GM11168 (cell line): ENCODE measurements around the gene ISOC1.

Source experiments
- in situ Hi-C: fragments of 300-500 bp; cut with MboI; formaldehyde crosslinking; loops from one replicate; pipeline ENCODE4 v1.12.0; 2022; ENCODE audit warnings: low sequenced_read_pairs; ENCODE audit not compliant: unreplicated experiment

Gene ISOC1

DNA sequence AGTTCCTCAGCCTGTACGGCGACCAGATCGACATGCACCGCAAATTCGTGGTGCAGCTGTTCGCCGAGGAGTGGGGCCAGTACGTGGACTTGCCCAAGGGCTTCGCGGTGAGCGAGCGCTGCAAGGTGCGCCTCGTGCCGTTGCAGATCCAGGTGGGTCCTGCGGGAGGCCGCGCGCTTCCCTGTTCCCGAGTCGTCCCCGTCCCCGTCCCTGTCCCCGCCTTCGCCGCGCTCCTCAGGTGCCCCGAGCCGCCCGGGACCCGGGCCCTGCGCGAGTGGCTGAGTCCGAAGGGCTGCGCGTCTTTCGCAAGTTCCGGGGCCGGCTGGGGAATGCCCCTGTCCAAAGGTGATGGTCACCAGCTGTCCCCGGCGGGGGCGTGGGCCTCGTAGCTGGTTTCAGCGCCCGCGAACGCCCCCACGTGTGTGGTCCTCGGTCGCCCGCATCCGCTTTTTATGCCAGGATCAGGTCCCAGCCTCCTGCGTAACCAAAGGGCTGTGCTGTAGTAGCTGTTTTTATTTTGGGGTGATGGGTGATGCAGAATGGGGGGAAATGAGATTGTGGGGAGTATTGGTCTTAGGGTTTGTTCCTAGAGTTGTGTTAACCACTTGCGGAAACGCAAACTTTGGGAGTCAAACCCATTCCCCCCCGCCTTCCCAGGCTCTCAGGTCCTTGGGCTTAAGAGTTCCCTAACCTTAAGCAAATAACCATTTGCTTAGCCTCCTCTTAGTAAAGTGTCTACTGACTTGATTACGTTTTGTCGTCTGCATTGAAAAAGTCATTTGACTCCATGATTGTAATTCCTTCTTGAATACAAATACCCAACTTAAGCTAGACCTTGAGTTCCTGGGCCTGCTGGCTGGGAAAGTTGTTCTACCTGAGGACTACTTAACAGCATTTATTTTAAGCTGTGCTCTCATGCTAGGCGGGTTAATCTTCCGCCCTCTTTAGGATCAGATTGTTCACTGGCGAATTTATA is 663 bp downstream of the ISOC1 start:
- in situ Hi-C loops = no loop called here

DNA sequence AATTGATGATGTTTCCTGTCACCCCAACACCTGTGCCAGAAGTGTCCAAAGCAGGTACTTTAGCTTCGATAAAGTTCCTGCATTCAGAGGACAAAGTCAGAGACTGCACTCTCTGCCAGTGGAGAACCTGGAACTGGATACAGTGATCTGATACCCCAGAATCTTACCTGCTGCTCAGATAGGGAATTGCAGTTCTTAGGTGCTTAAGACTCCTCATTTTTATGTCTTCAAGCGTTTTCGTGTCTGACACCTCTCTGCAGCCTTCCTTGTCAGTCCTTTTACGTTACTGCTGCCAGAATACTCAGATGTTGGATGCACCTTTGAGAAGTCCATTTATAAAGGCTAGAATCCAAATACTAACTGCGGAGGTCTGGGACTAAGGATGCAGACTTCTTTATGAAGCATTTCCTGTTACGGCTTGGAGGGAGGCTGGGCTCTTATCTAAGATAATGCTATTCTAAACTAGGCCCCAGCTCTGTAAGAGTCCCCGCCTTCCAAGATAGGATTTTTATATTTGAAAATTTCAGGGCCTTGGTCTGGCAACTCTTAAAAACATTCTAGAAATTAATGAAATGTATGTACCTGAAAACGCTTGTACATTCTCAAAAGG is 1.9 kb downstream of the ISOC1 start:
- in situ Hi-C loops = no loop called here

DNA sequence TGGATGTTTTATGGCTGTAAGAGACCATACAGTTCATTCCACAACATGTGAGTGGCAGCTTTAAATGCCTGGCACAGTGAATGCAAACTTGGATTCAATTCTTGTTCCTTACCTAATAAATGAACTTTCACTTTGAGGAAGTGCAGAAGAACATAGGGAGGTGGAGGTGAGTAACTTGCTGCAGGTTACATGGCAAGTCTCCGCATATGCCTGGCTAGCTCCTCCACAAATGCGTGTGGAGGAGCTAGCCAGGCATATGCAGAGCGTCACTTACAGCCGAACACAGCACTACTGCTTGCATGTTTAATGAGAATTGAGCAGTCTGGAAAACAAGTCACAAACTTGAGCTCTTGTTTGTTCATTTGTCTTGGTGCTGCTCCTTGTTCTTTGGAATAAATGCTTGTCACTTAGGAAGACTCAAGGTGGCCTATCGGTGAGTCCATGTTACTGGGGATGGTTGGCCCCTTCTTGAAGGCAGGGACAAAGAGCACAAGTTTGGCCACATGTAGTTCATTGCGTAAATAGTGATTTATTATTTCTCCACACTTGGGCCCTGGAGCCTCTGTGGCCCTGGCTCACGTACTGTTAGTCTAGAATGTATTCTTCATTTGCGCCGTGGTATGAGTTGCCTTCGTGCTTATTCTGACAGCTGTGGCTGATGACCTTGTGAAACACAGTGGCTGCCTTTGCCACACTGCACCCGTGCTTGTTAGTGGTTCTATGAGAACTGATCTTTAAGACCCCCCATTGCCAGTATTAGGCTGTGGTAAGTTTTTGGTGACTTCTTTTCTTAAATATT is 3.1 kb downstream of the ISOC1 start:
- in situ Hi-C loops = no loop called here

DNA sequence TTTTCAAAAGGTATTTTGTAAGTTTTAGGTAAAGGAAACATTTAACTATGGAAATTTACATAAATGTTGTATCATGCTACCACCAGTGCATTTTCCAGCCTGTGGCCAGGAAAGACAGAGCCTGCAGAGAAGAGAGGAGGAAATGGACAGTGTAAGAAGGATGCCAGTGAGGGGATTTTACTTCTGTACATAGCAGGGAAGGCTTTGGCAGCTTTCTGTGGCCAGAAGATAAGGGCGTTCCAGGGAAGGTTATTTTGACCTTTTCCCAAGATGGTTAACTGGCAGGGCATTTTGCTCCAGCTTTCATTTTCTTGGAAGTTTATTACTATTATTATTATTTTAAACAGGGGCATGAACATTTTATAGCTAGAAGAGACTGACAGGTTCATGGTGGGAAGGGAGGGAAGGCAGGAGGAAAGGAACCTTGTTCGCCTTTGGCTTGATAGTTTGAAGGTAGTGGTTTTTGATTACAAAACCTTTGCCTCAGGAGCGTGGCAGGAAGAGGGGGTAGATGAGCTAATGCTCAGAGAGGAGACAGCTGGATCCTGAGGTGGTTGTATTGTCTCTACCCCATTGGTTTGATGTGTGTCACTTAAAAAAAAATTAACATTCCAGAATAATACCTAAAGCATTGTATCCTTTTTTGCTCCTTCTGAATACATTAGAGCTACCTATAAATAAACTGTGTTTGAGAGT is 4.1 kb downstream of the ISOC1 start:
- in situ Hi-C loops = no loop called here

DNA sequence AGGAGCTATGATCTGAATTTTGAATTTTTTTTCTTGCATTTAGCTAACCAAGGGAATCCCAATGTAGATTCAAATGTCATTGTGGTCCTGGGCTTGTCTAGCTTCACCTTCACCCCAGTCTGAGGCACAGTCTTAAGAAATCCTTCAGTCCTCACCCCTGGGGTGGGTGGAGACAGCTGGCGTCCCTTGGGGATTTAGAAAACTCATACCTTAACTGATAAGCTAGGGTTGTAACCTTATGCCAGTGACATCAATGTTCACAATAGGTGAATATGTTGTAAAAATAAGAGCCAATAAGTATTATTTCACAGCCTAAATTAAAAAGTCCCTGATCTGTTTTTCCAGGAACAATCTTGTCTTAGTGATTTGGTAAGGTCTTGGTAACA is 4.6 kb downstream of the ISOC1 start:
- in situ Hi-C loops = no loop called here

DNA sequence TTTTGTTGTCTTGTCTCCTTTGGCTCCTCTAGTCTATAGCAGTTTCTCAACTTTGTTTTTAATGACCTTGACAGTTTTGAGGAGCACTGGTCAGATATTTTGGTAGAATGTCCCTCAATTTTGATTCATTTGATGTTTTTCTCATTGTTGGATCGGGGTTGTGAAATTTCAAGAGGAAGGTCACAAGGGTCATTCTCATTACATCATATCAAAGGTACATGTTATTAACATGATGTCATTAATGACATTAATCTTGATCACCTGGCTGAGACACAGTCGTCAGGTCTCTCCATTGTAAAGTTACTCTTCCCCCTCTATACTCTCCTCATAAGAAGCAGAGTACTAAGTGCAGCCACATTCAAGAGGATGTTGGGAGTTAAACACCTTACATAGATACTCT is 7.2 kb downstream of the ISOC1 start:
- in situ Hi-C loops = no loop called here

DNA sequence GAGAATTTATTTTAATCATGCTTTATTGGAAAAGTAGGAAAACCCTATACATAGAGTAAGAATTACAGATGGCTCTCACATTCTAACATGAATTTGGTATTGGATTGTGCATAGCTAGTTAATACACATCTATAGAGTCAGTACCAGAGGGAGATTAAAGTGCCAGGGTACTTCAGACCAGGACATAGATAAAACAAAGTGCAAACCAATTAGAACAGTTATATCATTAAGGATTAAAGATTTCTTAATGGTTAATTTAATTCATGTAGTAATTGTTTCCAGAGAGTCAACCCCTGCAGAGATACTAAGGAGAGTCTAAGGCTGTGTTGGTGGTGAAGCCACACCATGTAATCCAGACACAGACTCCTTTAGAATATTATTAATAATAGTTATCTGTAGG is 8.8 kb downstream of the ISOC1 start:
- in situ Hi-C loops = no loop called here

DNA sequence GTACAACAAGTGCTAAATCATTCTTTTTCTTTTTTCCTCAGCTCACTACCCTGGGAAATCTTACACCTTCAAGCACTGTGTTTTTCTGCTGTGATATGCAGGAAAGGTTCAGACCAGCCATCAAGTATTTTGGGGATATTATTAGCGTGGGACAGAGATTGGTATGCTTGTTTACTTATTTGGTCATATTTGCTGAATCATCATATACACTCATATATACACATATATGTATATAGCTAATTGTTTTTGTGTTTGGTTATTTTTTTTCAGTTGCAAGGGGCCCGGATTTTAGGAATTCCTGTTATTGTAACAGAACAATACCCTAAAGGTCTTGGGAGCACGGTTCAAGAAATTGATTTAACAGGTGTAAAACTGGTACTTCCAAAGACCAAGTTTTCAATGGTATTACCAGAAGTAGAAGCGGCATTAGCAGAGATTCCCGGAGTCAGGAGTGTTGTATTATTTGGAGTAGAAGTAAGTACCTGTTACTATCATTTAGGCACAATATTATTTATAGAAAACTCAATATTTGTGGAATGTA is 10.4 kb downstream of the ISOC1 start:
- in situ Hi-C loops = no loop called here

DNA sequence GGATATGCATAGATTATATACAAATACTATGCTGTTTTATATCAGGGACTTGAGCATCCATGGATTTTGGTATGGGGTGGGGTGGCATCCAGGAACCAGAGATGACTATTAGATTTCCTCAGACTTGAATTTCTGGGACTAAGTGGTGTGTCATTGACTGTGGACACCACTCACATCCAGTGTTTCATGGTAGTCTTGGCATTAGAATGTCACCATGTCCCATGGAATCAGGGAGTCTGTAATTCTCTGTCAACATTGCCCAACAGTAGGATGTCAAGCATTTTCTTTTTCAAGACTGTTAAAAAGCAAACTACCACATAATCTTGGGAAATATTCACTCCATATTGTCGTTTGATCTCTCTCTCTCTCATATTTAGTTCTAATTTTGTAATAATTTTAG is 13.1 kb downstream of the ISOC1 start:
- in situ Hi-C loops = no loop called here

DNA sequence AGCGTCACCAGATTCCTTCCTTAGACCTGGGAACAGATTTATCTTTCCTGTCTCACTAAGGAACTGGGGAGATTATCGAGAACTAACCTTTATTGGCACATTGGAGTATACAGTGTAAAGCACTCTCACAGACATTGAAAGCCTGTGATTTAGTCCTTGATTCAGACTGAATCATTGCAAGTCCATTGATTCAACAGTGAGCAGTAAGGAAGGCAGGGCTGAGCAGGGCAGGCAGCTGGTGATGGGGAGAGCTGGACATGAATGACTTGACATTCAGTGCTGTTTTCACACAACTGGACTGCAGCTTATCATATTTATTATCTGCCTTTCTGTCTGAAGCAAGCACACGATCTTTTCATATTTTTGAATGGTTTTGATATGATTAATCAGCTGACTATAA is 16.2 kb downstream of the ISOC1 start:
- in situ Hi-C loops = no loop called here

DNA sequence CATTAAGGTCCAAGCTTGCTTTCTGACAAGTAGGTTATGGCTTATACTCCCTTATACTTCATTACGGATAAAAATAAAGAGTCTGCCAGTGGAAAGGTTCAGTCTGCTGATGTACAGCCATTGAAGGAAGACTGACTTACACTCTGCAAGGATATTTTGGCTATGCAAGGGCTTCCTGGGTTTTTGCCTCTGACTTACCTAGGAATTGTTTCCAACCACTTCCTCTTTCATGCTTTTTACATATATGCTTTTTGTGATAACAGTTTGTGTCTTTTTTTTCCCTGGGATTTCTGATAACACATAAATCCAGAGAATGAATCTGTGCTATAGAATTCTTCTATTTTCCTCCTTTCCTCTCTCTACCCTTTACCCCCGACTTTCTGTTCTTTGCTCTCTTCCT is 16.8 kb downstream of the ISOC1 start:
- in situ Hi-C loops = no loop called here

DNA sequence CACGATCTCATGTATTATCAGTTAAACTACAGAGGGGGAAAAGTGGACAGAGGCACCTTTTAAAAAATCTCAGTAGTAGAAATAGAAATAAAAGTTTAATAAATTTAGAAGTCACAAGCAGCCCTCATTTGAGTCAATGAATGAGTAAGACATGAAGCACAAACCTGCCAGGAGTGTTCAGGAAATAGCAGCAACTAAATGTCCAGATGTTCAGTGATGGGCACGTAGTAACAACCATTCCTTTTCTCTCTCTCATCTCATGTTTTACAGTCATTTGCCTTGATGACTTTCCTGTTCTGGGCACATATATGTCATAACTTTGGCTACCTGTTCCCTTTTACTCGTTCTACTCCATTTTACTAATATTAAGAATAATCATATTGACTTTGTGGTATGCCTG is 17.7 kb downstream of the ISOC1 start:
- in situ Hi-C loops = no loop called here

DNA sequence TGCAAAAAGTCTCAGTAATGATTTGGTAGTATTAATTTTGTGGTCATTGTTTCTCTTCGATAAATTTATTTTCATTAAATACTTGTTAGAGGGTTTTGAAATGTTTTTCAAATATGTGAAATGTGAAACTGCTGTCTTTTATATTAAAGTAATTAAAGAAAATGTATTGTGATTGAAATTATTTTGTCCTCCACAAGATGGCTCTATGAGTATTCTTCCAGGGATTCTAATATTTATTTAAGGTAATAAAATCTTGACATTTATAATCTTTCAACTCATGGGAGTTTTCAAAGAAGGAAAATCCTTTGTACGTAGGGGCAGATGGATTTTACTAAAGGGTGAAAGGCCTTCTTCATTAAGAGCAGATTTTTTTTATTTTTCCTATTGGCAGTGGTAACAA is 19.3 kb downstream of the ISOC1 start:
- in situ Hi-C loops = no loop called here

DNA sequence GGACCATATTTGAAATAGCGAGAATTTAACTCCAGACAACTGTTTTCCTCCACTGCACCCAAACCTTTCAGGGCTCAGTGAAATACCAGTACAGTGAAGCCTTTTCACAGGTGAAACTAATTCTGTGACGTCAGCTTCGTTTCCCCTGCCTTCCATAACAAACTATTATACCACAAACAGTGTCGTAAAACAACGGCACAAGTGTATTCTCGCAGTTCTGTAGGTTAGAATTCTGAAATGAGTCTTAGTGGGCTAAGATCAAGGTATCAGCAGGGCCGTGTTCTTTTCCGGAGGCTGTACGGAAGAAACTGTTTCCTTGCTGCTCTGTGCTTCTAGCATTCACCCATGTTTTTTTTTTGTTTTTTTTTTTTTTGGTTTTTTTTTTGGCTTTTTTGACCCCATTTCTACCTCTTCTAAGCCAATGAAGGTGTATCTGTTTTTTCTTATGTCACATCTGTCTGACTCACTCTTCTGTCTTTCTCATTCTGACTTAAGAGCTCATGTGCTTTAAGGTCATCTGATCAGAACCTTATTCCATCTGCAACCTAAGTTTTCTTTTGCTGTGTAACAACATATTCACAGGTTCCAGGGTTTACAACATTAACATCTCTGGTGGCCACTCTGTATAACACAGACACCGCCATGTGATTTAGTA is 20.1 kb downstream of the ISOC1 start:
- in situ Hi-C loops = no loop called here

DNA sequence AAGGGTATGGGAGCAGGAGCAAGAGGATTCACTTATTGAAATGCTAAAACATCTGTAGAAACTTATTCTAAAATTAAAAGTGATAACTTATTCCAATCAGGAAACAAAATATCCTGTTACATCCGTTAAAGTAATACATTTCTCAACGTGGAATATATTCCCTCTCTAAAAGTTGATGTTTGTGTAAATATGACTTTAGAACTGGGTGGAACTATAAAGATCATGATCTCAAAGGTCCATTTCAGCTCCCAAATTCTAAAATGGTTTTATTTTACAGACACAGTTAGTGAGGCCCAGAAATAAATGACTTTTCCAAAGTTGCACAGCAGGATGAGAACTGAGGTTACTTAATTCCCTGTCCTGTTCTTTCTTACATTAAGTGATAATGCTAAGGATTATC is 21.1 kb downstream of the ISOC1 start:
- in situ Hi-C loops = no loop called here

DNA sequence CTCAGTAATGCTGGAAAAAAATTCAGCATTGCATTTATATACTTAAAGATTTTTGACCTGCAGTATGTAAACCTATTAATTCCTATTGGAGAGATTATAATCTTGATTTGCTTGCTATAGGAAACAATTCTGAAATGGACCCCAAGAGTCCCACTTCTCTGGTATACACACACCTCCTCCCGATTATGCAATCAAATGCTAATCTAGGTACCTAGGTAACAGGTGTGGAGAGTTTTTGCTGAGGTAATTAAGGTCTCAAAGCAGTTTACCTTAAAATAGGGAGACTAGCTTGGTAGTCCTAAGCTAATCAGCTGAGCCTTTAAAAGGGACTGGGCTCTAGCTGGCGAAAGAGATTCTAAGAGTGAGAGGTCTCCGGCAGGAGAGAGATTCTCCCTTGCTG is 22.2 kb downstream of the ISOC1 start:
- in situ Hi-C loops = no loop called here

DNA sequence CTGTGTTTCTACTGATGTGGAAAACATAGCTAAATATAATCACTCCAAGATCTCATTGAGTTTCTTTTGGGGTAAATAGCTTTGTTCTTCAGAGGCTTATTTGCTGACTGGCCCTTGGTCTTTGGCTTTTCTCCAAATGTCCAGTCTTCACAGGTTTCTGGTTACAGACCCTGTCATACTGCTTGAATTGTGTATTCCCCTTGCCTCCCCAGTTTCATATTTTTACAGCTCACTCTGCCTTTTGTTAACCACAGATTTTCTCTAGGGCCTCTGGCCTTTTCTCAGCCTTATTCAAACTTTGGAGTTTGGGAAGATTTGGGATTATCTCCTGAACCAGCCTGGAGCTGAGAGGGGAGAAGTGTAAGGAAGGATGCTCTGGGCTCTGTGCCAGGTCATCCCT is 23.9 kb downstream of the ISOC1 start:
- in situ Hi-C loops = no loop called here

DNA sequence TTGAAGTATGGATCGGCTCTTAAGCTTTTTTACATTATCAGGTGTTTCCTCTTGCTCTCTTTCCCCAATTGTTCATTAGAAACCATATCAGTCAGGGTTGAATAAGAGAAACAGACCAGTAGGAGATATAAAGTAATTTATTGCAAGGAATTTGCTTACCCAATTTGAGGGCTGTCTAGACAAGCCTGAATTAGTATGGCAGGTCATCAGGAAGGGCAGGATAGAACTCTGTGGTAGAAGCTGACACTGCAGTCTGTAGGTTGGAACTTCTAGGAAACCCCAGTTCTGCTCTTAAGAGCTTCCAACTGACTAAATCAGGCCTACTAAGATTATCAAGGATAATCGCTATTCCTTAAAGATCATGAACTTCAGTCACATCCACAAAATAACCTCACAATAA is 24.3 kb downstream of the ISOC1 start:
- in situ Hi-C loops = no loop called here

DNA sequence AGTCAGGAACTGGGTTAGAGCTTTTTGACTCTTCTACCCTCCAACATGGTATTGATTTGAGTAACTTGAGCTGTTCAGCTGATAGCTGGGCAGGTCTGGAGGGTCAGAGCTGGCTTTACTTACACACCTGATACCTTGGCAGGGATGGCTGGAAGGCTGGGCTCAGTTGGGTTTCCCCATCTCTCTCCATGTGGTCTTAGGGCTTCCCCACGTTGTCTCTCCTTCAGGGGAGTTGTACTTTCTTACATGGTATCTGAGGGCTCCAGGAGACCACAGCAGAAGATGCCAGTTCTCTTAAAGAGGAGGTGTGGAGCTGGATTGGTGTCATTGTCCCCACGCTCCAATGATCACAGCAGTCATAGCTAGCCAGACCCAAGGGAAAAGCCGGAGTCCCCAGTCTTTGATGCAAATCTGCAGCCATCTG is 25.6 kb downstream of the ISOC1 start:
- in situ Hi-C loops = no loop called here

DNA sequence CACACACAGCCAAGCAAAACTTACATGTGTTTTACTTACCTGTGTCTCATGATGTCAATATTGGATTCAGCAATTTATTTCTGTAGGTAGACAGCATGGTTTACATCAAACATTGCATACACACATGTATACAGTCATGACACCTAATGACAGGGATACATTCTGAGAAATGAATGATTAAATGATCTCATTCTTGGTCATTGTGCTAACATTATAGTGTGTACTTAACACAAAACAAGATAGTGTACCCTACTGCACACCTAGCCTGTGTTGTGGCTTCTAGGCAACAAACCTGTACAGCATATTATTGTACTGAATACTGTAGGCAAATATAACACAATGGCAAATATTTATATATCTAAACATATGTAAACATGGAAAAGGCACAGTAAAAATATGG is 28.0 kb downstream of the ISOC1 start:
- in situ Hi-C loops = no loop called here
